GM21619 (cell line): Measurements from ENCODE around the gene ISY1.
"Not testable (repeated sequence)": the region's sequence is repeated elsewhere in the genome, so short reads cannot be mapped to it uniquely, and the experiment has no call there.

Experiments used
- ATAC-seq: cut with Tn5 transposase; IDR thresholded peaks from one replicate; pipeline ENCODE4 v1.9.1; 2021; ENCODE audit not compliant: unreplicated experiment

ISY1 gene

DNA sequence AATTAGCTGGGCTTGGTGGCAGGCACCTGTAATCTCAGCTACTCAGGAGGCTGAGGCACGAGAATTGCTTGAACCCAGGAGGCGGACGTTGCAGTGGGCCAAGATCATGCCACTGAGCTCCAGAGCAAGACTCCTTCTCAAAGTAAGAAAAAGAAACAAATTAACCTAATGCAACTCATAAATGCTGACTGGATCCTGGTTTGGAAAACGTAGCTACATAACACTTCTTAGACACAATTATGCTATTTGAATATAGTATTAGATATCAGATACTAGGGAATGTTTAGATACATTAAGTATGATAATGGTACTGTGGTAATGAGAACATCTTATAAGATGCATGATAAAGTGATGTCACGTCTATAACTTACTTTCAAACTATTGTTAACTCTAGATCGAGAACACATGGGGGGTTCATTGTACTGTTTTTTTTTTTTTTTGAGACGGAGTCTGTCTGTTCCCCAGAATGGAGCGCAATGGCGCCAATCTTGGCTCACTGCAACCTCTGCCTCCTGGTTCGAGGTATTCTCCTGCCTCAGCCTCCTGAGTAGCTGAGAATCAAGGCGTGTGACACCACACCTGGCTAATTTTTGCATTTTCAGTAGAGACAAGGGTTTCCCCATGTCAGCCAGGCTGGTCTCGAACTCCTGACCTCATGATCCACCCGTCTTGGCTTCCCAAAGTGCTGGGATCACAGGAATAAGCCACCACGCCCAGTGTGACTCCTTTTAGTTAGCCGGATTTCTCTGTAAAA lies 5.9 kb upstream of the ISY1 start:
- ATAC-seq: no peak

DNA sequence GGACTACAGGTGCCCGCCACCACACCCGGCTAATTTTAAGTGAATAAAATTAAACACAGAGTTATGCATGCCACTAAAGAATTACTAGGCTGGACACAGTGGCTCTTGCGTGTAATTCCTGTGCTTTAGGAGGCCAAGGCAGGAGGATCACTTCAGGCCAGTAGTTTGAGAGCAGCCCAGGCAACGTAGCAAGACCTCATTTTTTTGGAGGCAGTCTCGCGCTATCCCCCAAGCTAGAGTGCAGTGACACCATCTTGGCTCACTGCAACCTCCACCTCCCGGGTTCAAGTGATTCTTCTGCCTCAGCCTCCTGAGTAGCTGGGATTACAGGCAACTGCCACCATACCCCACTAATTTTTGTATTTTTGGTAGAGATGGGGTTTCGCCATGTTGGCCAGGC lies 4.7 kb upstream of the ISY1 start:
- ATAC-seq: not testable (repeated sequence)

DNA sequence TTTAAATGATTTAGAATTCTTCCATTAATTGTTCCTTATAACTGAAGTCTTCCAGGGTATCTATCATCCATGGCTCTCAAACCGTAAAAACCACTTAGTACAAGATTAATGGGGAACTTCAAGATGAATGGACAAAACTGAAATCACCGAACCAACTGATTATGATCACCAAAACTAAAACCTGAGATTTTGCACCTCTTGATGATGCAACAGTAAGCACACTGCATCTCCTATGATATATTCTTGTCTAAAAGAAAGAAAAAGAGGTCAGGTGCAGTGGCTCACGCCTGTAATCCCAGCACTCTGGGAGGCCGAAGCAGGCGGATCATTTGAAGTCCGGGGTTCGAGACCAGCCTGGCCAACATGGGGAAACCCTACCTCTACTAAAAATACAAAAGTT lies 3.6 kb upstream of the ISY1 start:
- no peak for ATAC-seq

DNA sequence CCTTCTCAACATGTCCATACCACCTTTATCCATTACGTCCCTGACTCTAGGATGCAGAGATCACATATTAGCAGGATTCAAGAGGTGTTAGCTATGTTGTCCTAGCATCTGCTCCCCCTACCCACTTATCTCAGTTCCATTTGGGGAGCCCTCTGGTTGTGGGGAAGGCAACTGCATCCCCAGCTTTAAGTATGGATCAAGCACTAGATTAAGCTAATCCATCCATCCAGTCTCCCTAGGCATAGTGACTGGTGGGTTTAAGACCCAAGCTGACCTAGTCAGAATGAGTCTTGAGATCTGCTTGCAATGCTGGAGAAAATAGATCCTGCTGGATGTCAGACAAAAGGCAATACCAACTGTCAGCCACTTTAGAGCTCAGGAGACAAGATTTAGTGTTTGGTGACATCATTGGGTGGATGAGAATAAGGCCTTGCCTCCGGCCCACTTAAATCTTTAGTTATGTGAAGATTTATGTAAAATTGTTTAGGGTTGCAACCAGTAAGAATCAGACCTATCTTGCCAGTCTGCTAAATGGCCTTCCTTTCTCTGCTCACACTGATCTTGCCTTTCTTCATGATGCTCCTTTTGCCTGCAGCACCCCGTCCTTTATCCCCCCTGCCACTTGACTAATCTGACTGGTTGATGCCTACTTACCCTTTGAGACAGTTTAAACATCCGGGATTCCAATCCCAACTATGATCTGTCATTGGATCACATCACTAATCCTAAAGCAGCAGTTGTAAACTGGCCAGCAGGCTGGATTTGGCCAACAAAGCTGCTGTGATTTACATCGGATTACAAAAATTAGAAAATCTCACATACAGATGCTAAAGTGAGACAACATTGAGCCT lies 2.1 kb upstream of the ISY1 start:
- no peak for ATAC-seq

- peak; percentile 4 for ATAC-seq
Observed at GRCh38 chr3:129161860-129162271, 1.0 kb upstream of the ISY1 start.

DNA sequence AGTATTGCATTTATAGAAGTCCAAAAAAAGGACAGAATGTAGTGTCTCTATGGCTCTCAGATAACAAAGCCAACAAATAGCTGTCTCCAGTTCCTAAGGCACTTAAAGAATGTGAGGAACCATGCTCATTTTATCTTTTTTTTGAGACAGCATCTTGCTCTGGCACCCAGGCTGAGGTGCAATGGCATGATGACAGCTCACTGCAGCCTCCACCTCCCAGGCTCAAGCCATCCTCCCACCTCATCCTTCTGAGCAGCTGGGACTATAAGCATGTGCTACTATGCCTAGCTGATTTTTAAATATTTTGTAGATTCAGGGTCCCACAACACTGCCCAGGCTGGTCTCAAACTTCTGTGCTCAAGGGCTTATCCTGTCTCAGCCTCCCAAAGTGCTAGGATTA lies 16.1 kb downstream of the ISY1 start:
- no peak for ATAC-seq

- ATAC-seq: not testable (repeated sequence)
Observed at GRCh38 chr3:129141011-129141410, 19.9 kb downstream of the ISY1 start.

DNA sequence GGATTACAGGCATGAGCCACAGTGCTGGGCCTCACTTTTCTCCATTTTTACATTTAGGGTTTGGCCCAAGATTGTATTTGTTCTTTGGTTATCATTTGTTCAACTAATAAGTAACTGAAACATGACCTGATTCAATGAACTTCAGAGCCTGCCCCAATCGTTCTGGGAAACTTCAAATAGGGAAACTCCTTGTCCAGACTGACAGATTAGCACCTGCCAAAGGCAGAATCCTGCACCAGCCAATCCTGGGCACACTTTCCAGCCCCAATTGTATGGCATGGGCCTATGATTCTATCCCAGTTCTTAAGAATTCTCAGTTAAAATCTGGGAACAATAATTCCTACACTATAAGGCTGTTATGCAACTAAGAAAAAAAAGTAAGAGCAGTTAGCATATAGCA lies 21.0 kb downstream of the ISY1 start:
- no peak for ATAC-seq

GRCh38 chr3:129136275-129136674 lies 24.6 kb downstream of the ISY1 start:
- not testable (repeated sequence) for ATAC-seq

GRCh38 chr3:129132097-129132866 lies 28.6 kb downstream of the ISY1 start:
- ATAC-seq: no peak

DNA sequence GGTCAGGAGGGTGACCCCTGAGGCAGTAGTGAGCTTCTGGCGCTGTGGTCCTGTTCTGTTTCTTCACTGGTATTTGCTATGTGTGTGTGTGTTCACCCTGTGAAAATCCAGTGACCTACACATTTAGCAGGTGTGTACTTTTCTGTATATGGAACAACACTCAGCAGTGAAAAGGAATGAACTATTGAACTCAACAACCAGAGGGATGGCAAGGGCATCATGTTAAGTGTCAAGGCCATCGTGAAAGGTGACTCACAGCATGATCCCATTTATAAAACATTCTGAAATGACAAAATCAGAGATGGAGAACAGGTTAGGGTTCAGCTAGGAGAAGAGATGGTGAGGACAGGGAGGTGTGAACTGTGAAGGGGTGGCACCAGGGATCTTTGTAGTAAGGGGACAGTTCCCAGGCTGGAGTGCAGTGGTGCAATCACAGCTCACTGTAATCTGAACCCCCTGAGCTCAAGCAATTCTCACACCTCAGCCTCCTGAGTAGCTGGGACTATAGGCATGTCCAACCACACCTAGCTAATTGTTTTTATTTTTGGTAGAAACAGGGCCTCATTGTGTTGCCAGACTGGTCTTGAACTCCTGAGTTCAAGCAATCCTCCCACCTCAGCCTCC lies 29.3 kb downstream of the ISY1 start:
- no peak for ATAC-seq

- ATAC-seq: no peak
Observed at GRCh38 chr3:129130291-129130813, 30.5 kb downstream of the ISY1 start.

- no peak for ATAC-seq
Observed at GRCh38 chr3:129128357-129129155, 32.3 kb downstream of the ISY1 start.

- ATAC-seq: no peak
Observed at GRCh38 chr3:129126726-129127280, 34.1 kb downstream of the ISY1 start.

DNA sequence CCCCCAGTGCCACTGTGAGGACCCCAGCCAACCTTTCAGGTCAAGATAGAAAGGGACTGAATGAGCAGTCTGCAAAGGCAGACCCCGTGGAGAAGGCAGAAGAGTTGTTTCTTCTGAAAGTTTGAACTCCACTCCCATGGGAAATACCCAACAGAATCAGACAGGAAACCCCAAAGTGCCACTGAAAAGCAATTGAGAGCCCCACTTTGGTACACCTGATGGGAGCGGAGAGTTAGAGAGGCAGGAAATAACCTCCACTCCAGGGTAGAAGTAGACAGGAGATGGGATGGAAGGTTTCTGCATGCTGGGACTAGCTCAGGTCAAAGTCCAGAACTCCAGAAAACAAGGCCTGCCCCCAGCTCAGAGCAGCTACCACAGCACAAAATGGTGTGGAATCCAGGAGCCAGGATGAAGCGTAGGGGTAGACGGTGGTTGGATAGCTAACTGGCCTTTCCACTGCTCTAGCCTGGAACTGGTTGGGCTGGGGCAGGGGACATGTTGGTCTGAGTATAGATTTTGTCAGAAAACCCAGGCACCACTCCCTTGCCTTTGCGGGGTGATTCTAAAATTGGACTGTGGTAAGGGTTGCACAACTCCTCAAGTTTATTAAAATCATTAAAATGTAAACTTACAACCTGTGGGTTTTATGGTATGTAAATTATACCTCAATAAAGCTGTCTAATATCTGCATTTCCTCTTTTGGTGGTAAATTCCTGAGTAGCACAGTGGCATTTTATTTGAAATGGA lies 37.4 kb downstream of the ISY1 start:
- no peak for ATAC-seq

GRCh38 chr3:129122412-129123011 lies 38.4 kb downstream of the ISY1 start:
- ATAC-seq: no peak

DNA sequence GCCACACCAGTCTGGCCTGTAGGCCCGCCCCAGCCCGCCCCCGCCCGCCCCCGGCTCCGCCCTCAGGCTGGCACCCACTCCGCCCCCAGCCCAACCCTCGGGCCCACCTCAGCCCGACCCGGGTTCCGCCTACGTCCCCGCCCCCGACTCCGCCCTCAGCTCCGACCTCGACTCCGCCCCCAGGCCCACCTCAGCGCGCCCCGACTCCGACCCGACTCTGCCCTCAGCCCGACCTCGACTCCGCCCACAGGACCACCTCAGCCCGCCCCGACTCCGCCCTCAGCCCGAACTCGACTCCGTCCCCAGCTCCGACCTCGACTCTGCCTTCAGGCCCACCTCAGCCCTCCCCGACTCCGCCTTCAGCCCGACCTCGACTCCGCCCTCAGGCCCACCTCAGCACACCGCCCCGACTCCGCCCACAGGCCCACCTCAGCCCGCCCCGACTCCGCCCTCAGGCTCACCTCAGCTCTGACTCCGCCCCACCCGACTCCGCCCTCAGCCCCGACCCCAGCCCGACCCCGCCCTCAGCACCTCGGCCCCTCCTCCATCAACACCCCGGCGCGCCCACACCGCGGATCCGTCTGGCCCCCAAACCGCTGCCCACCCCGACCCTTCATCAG lies 39.0 kb downstream of the ISY1 start, which contains the start of gene RAB43:
Gene RAB43, minus strand, starts transcription at position 13 of the 620 bp plus-strand sequence. CDS start 315 bp downstream, outside the sequence.
- ATAC-seq: peak; percentile 30
